Measurements from ENCODE around the gene ARX.

- TF ChIP-seq POLR2AphosphoS5 (IDR thresholded peaks at IDR 0.05; ENCODE audit: borderline replicate concordance, low read depth, low read length): no peak
- TF ChIP-seq EZH2 (IDR thresholded peaks at IDR 0.05): no peak
- TF ChIP-seq FOXP2 (optimal IDR thresholded peaks at IDR 0.05; ENCODE audit: control extremely low read depth, extremely low read length, insufficient read depth): no peak
Observed at GRCh38 chrX:25016938-25017598, 1.3 kb upstream of the ARX start.
